ENCODE data around the gene UBE3D.

DNA sequence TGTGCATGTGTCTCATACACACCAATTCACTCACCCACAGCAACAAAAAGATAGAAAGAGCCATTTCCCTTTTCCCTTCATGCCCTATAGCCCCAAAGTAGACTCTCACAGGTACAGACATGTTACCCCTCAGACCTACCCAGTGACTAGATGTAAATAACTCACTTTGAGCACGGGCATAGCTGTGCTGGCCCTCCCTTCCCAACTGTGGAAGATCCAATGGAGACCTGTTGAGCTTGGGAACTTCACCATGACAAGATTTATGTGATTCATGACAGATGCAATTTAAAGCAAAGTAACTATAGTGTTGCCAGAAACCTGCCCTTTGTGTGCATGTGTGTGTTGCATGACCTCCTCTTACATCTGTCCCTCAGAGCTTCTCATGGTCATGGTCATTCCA is 175.4 kb downstream of the UBE3D start:
- TF ChIP-seq, protein P1, sequence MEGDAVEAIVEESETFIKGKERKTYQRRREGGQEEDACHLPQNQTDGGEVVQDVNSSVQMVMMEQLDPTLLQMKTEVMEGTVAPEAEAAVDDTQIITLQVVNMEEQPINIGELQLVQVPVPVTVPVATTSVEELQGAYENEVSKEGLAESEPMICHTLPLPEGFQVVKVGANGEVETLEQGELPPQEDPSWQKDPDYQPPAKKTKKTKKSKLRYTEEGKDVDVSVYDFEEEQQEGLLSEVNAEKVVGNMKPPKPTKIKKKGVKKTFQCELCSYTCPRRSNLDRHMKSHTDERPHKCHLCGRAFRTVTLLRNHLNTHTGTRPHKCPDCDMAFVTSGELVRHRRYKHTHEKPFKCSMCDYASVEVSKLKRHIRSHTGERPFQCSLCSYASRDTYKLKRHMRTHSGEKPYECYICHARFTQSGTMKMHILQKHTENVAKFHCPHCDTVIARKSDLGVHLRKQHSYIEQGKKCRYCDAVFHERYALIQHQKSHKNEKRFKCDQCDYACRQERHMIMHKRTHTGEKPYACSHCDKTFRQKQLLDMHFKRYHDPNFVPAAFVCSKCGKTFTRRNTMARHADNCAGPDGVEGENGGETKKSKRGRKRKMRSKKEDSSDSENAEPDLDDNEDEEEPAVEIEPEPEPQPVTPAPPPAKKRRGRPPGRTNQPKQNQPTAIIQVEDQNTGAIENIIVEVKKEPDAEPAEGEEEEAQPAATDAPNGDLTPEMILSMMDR (IDR thresholded peaks at IDR 0.05; ENCODE audit: poor library complexity): no peak
- TF ChIP-seq EZH2phosphoT487 (IDR thresholded peaks at IDR 0.05; ENCODE audit: low read depth, severe bottlenecking, unreplicated experiment): no peak
- TF ChIP-seq EZH2 (IDR thresholded peaks at IDR 0.05; ENCODE audit: borderline replicate concordance): no peak
